RCC 7860 (cell line): ENCODE measurements around the gene MYH9.

Experiments used
- DNase-seq: peaks from one replicate; pipeline ENCODE4 v3.0.0-alpha.2; 2015; ENCODE audit warnings: low spot score
- FAIRE-seq: peaks from 2 replicates; lab custom pipeline; 2012; peaks lifted over from hg19 to GRCh38; lab: Jason Lieb, UNC

MYH9 gene

GRCh38 chr22:36333644-36334043 is 54.1 kb downstream of the MYH9 start:
- FAIRE-seq: no peak

GRCh38 chr22:36332623-36333332 is 55.0 kb downstream of the MYH9 start:
- DNase-seq: peak; percentile 90
- FAIRE-seq: peak; percentile 71

More at GRCh38 chr22:36333644-36334043, 54.1 kb downstream of the MYH9 start:
- DNase-seq: no peak

GRCh38 chr22:36331912-36332622 is 55.7 kb downstream of the MYH9 start:
- DNase-seq (peak; percentile 73), FAIRE-seq (no peak)

GRCh38 chr22:36331306-36331911 is 56.4 kb downstream of the MYH9 start:
- DNase-seq: peak; percentile 97

GRCh38 chr22:36330655-36331305 is 57.0 kb downstream of the MYH9 start:
- DNase-seq (peak; percentile 56), FAIRE-seq (no peak)

More at GRCh38 chr22:36331306-36331911, 56.4 kb downstream of the MYH9 start:
- peak; percentile 73 for FAIRE-seq

GRCh38 chr22:36330127-36330526 is 57.6 kb downstream of the MYH9 start:
- DNase-seq (no peak), FAIRE-seq (no peak)

GRCh38 chr22:36329254-36330078 is 58.3 kb downstream of the MYH9 start:
- peak; percentile 91 for FAIRE-seq
- peak; percentile 99 for DNase-seq

- FAIRE-seq: peak; percentile 90
- peak; percentile 99 for DNase-seq
These were observed 59.0 kb downstream of the MYH9 start for GRCh38 chr22:36328635-36329253.

GRCh38 chr22:36327922-36328551 is 59.7 kb downstream of the MYH9 start:
- DNase-seq (no peak), FAIRE-seq (no peak)

- peak; percentile 83 for FAIRE-seq
- peak; percentile 79 for DNase-seq
These were observed 61.3 kb downstream of the MYH9 start for GRCh38 chr22:36326178-36327161.

GRCh38 chr22:36325154-36326031 is 62.4 kb downstream of the MYH9 start:
- FAIRE-seq (no peak), DNase-seq (no peak)

GRCh38 chr22:36324414-36324813 is 63.4 kb downstream of the MYH9 start:
- FAIRE-seq: no peak

GRCh38 chr22:36323855-36324331 is 63.9 kb downstream of the MYH9 start:
- FAIRE-seq (no peak), DNase-seq (no peak)

More at GRCh38 chr22:36324414-36324813, 63.4 kb downstream of the MYH9 start:
- no peak for DNase-seq

GRCh38 chr22:36323182-36323854 is 64.4 kb downstream of the MYH9 start:
- no peak for DNase-seq

GRCh38 chr22:36322602-36322915 is 65.2 kb downstream of the MYH9 start:
- FAIRE-seq (no peak), DNase-seq (no peak)

More at GRCh38 chr22:36323182-36323854, 64.4 kb downstream of the MYH9 start:
- no peak for FAIRE-seq

- DNase-seq (no peak), FAIRE-seq (no peak)
These were observed 65.8 kb downstream of the MYH9 start for GRCh38 chr22:36321797-36322601.
